B cell (primary cell): ENCODE measurements around the gene HOXA1. TPM values are rescaled to one million over a fixed set of nuclear protein-coding genes. Genes with fewer than 3 reads are reported as not detected.
"Not testable (repeated sequence)": the region's sequence is repeated elsewhere in the genome, so short reads cannot be mapped to it uniquely, and the experiment has no call there.

Experiments
- ATAC-seq: fragments of 200-7000 bp; cut with Tn5 transposase; one replicate; pipeline ENCODE4 v1.10.0; 2021; ENCODE audit warnings: low read depth, mild to moderate bottlenecking, moderate number of reproducible peaks, moderate library complexity
- CTCF ChIA-PET: fragments of 350-600 bp; sonication (Branson Sonifier 250); formaldehyde crosslinking; loops from one replicate; lab custom pipeline; 2021; ENCODE audit warnings: antibody characterized with exemption, inconsistent platforms; lab: Charles Lee
- POLR2A ChIA-PET: fragments of 350-600 bp; sonication (Branson Sonifier 250); formaldehyde crosslinking; loops from one replicate; lab custom pipeline; 2021; ENCODE audit warnings: antibody characterized with exemption; lab: Charles Lee
- DNase-seq: peaks from one replicate; pipeline ENCODE4 v3.0.0; 2013
- H2AFZ ChIP-seq: 2 replicates; pipeline ENCODE4 v1.6.1; 2012; ENCODE audit warnings: mild to moderate bottlenecking, low read depth, low read length; ENCODE audit not compliant: insufficient read depth, poor library complexity, severe bottlenecking
- H3K27ac ChIP-seq, 2 donors: 1 replicate in 1 of 2; 2 replicates in 1 of 2; pipeline ENCODE4 v1.5.1; 2012 to 2013; ENCODE audit warnings: low read length in 2 of 2, mild to moderate bottlenecking in 2 of 2, moderate library complexity in 1 of 2
- H3K27me3 ChIP-seq, 4 experiments: fragments of 200-600 bp in 1 of 4; sonication (generic) in 1 of 4; replicated peaks in 1 of 4; 1 replicate in 2 of 4; 2 replicates in 2 of 4; pipeline versions ENCODE4 v1.6.1 to v1.7.0; 2013 to 2016; ENCODE audit warnings: low read length in 3 of 4, mild to moderate bottlenecking in 2 of 4, mixed read lengths in 1 of 4, moderate library complexity in 1 of 4; ENCODE audit not compliant: insufficient read depth in 4 of 4, control insufficient read depth in 3 of 4; ENCODE audit errors: control extremely low read depth in 1 of 4
- H3K36me3 ChIP-seq, 2 experiments: replicated peaks in 1 of 2; 1 replicate in 1 of 2; 2 replicates in 1 of 2; pipeline versions ENCODE4 v1.6.1 to v1.7.1; 2013; ENCODE audit warnings: low read length in 1 of 2; ENCODE audit not compliant: insufficient read depth in 2 of 2, control insufficient read depth in 1 of 2; ENCODE audit errors: control extremely low read depth in 1 of 2, extremely low read depth in 1 of 2
- H3K4me1 ChIP-seq, 2 donors: fragments of 200-600 bp in 1 of 2; sonication (generic) in 1 of 2; 1 replicate in 1 of 2; 2 replicates in 1 of 2; pipeline versions ENCODE4 v1.5.1 to v1.6.1; 2013 to 2017; ENCODE audit warnings: low read length in 2 of 2; ENCODE audit not compliant: control insufficient read depth in 2 of 2, insufficient read depth in 2 of 2
- H3K4me2 ChIP-seq: replicated peaks from 2 replicates; pipeline ENCODE3; 2012; ENCODE audit warnings: mild to moderate bottlenecking, low read depth, low read length; ENCODE audit not compliant: poor library complexity, severe bottlenecking
- H3K4me3 ChIP-seq, 5 experiments: fragments of 200-600 bp in 1 of 5; sonication (generic) in 1 of 5; 1 replicate in 3 of 5; 2 replicates in 2 of 5; pipeline versions ENCODE4 v1.5.1 to v1.7.0; 2011 to 2016; ENCODE audit warnings: low read length in 4 of 5, mild to moderate bottlenecking in 4 of 5, low read depth in 2 of 5, control low read depth in 1 of 5, moderate library complexity in 1 of 5; ENCODE audit not compliant: insufficient read depth in 1 of 5; ENCODE audit errors: control extremely low read depth in 1 of 5, extremely low read depth in 1 of 5
- H3K79me2 ChIP-seq: fragments of 200-600 bp; sonication (generic); one replicate; pipeline ENCODE4 v1.6.0; 2016; ENCODE audit warnings: low read length; ENCODE audit not compliant: control insufficient read depth, insufficient read depth
- H3K9ac ChIP-seq: fragments of 200-600 bp; sonication (generic); 2 replicates; pipeline ENCODE4 v1.6.1; 2017; ENCODE audit warnings: mild to moderate bottlenecking, low read length, moderate library complexity
- H3K9me3 ChIP-seq, 3 donors: one replicate each; pipeline versions ENCODE4 v1.6.1 to v1.7.1; 2013; ENCODE audit warnings: low read length in 2 of 3; ENCODE audit not compliant: control insufficient read depth in 2 of 3, insufficient read depth in 1 of 3; ENCODE audit errors: control extremely low read depth in 1 of 3
- H4K20me1 ChIP-seq: 2 replicates; pipeline ENCODE4 v1.6.0; 2012; ENCODE audit warnings: mild to moderate bottlenecking, low read length; ENCODE audit not compliant: insufficient read depth, control insufficient read depth, poor library complexity, severe bottlenecking
- H3K27ac Mint-ChIP-seq: one replicate; pipeline ENCODE4 v1.8.0; 2021; ENCODE audit warnings: mixed read lengths
- H3K27me3 Mint-ChIP-seq: one replicate; pipeline ENCODE4 v1.8.0; 2021; ENCODE audit warnings: mixed read lengths
- H3K4me1 Mint-ChIP-seq: one replicate; pipeline ENCODE4 v1.8.0; 2021; ENCODE audit warnings: mixed read lengths
- H3K4me3 Mint-ChIP-seq: one replicate; pipeline ENCODE4 v1.8.0; 2021; ENCODE audit warnings: mixed read lengths
- H3K9me3 Mint-ChIP-seq: one replicate; pipeline ENCODE4 v1.8.0; 2022; ENCODE audit warnings: mixed read lengths; ENCODE audit not compliant: insufficient read depth
- CTCF ChIP-seq: fragments of 200-600 bp; IDR thresholded peaks from one replicate; pipeline ENCODE4 v1.8.0; 2022; ENCODE audit warnings: antibody characterized with exemption, mild to moderate bottlenecking
- EZH2 ChIP-seq: IDR thresholded peaks from 2 replicates; pipeline ENCODE4 v1.6.1; 2012; ENCODE audit warnings: borderline replicate concordance, low read depth, mild to moderate bottlenecking, moderate library complexity, low read length; ENCODE audit not compliant: insufficient read depth, poor library complexity, severe bottlenecking
- WGBS: methylation state at CpG from one replicate; pipeline ENCODE4 v1.1.5; 2013; ENCODE audit warnings: missing lambda C conversion rate; ENCODE audit not compliant: insufficient coverage; 5-methylcytosine and 5-hydroxymethylcytosine counted together
- intact Hi-C: fragments of 100-400 bp; cut with micrococcal nuclease; formaldehyde crosslinking; loops from one replicate; pipeline ENCODE4 v1.10.0; 2022
- polyA plus RNA-seq: library from polyadenylated mRNA; depleted of rRNA; stranded (reverse); fragments of >200 nt; gene quantifications from 2 replicates; pipeline ENCODE4 v1.2.3, GENCODE V29; 2012
- total RNA-seq, 2 donors: library from RNA; stranded (reverse); fragments of 120-200 nt in 1 of 2; gene quantifications; 1 replicate in 1 of 2; 2 replicates in 1 of 2; pipeline versions ENCODE4 v1.2.3 to v1.2.4, GENCODE V29; 2013 to 2022

The HOXA1 gene
- total and polyA plus RNA-seq, 2 donors (not counting 1 experiment from before 2014, with no cell fraction given) = 0.13 to 0.37 TPM

DNA sequence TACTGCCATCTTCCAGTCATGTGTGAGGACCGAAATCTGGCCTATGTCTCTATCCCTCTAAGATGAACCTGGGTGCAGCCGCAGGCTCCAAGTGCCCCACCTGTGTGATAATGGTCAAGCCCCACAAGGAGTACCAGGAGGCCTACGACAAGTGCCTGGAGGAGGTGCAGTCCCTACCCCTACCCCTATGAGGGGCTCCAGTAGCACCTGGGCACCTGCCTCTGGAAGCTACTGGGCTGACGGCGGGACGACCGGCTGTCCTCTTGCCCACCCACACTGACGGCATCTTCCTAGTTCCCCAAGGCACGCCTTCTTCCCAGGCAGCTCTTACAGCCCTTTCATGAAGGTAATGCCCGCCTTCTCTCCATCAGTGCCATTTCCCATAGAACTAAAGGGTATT lies 47.4 kb downstream of the HOXA1 start:
- CTCF ChIA-PET = no interaction called here
- Histone ChIP-seq H3K27me3 (no peaks in the 10 kb centered on the region), H3K4me2 (no peak overlapping the region), H3K27ac (no peak overlapping the region), H3K4me3 (no peak overlapping the region), H2AFZ (no peak overlapping the region), H3K79me2 (no peaks in the 10 kb centered on the region), H3K9ac (no peak overlapping the region), H3K9me3 (no peaks in the 10 kb centered on the region), H3K4me1 (no peaks in the 10 kb centered on the region), H3K36me3 (no peaks in the 10 kb centered on the region), H4K20me1 (no peaks in the 10 kb centered on the region)
- TF ChIP-seq CTCF = no peak
- TF ChIP-seq EZH2 = no peak
- H3K9me3 Mint-ChIP-seq = no peaks in the 10 kb centered on the region
- ATAC-seq (no peak), DNase-seq (no peak)
- H3K4me1 Mint-ChIP-seq = no peaks in the 10 kb centered on the region
- H3K4me3 Mint-ChIP-seq = no peak overlapping the region
- no peak overlapping the region for H3K27ac Mint-ChIP-seq
- intact Hi-C loops = no loop called here
- POLR2A ChIA-PET = no interaction called here
- WGBS = 97% methylated on average over 8 of the region's 10 CpGs
- H3K27me3 Mint-ChIP-seq = peaks cover 8% of the 10 kb centered on the region

GRCh38 chr7:27046854-27047549 lies 48.8 kb downstream of the HOXA1 start:
- H3K27me3 Mint-ChIP-seq = peaks cover 14% of the 10 kb centered on the region
- Histone ChIP-seq H3K36me3 (no peaks in the 10 kb centered on the region), H3K4me1 (no peaks in the 10 kb centered on the region), H3K79me2 (no peaks in the 10 kb centered on the region), H4K20me1 (no peaks in the 10 kb centered on the region), H3K4me3 (no peak overlapping the region), H3K9ac (no peak overlapping the region), H2AFZ (no peak overlapping the region), H3K9me3 (no peaks in the 10 kb centered on the region), H3K4me2 (no peak overlapping the region), H3K27me3 (no peaks in the 10 kb centered on the region), H3K27ac (no peak overlapping the region)
- DNase-seq (no peak), ATAC-seq (no peak)
- H3K4me3 Mint-ChIP-seq = no peak overlapping the region
- 84% methylated on average over 5 of the region's 7 CpGs for WGBS
- no peaks in the 10 kb centered on the region for H3K9me3 Mint-ChIP-seq
- H3K27ac Mint-ChIP-seq = no peak overlapping the region
- ChIA-PET POLR2A (no interaction called here), CTCF (no interaction called here)
- TF ChIP-seq EZH2 (no peak), CTCF (no peak)
- intact Hi-C loops = no loop called here
- no peaks in the 10 kb centered on the region for H3K4me1 Mint-ChIP-seq

DNA sequence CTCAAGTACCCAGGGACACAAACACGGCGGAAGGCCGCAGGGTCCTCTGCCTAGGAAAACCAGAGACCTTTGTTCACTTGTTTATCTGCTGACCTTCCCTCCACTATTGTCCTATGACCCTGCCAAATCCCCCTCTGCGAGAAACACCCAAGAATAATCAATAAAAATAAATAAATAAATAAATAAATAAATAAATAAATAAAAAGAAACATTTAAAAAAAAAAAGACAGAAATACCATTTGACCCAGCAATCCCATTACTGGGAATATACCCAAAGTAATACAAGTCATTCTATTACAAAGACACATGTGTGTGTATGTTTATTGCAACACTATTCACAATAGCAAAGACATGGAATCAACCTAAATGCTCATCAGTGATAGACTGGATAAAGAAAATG lies 49.8 kb downstream of the HOXA1 start:
- H3K9me3 ChIP-seq, H4K20me1 ChIP-seq, POLR2A ChIA-PET, H3K27ac ChIP-seq, intact Hi-C loops, CTCF ChIA-PET, H2AFZ ChIP-seq, H3K27ac Mint-ChIP-seq, H3K4me1 Mint-ChIP-seq, DNase-seq, H3K27me3 ChIP-seq, H3K36me3 ChIP-seq, H3K9ac ChIP-seq, H3K9me3 Mint-ChIP-seq, H3K4me1 ChIP-seq, H3K79me2 ChIP-seq, H3K4me3 ChIP-seq, H3K4me2 ChIP-seq, H3K4me3 Mint-ChIP-seq, ATAC-seq: not testable (repeated sequence)
- peaks cover 18% of the 10 kb centered on the region for H3K27me3 Mint-ChIP-seq
- no CpG with 5 or more reads among the region's 4 CpGs for WGBS
